Inferior parietal cortex (tissue), 1 donor: ENCODE measurements around the gene GABPB1.
"Not testable (repeated sequence)": the region's sequence is repeated elsewhere in the genome, so short reads cannot be mapped to it uniquely, and the experiment has no call there.

Experiments used
- DNase-seq: peaks from one replicate; pipeline ENCODE4 v3.0.0-alpha.2; 2016; ENCODE audit errors: extremely low spot score

Gene GABPB1

DNA sequence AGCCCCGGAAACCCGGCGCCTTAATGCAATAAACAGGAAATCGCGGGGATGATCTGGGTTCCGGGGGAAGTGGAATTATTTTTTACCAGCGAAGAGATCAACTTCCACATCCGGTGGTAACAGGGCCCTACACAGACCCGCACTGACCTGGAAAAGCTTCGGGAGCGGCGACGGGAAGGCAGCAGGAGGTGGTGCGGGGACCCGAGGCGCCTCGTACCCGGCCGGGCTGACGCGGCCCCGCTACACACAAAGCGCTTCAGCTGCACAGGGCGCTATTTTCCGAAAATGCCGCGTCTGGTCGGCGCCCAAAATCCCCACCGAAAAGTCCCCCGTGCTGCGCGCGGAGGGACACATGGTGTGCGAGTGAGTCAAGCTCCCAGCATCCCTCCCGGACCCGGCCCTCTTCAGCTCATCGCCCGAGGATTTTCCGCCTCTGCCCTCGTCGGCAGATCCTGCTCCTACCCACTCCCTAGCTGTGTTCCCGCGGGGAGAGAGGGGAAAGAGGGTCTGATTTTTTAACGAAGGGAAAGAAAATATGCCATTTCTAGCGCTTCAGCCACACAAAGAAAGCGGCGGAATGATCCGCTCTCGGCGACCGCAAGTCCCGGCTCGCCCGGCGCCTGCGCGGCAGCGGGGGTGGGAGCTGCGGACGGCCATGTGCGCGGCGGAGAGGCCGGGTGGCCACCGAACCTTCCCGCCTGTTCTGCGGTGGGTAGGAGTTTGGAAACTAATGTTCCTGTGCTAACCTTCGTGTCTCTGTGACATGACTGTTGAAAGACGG, at the start of gene GABPB1:
Gene GABPB1 (minus strand): TSS at position 361 of the 781 bp plus-strand sequence. CDS start 45,400 bp downstream, outside the sequence.
- peak; percentile 91 for DNase-seq

DNA sequence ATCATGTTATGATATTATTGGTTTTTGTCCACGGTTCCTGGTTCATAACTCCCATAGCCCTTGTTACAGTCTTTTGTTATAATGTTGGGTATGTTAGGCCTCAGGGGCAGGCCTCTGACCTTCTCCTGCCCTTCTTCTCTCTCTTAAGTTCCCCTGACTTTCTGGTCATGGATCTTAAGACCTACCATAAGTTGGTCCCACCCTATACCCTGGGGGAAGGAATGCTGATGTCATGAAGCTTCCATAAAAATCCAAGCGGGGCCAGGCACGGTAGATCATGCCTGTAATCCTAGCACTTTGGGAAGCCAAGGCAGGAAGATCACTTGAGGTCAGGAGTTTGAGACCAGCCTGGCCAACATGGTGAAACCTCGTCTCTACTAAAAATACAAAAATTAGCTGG, 36.6 kb upstream of the GABPB1 start:
- not testable (repeated sequence) for DNase-seq

DNA sequence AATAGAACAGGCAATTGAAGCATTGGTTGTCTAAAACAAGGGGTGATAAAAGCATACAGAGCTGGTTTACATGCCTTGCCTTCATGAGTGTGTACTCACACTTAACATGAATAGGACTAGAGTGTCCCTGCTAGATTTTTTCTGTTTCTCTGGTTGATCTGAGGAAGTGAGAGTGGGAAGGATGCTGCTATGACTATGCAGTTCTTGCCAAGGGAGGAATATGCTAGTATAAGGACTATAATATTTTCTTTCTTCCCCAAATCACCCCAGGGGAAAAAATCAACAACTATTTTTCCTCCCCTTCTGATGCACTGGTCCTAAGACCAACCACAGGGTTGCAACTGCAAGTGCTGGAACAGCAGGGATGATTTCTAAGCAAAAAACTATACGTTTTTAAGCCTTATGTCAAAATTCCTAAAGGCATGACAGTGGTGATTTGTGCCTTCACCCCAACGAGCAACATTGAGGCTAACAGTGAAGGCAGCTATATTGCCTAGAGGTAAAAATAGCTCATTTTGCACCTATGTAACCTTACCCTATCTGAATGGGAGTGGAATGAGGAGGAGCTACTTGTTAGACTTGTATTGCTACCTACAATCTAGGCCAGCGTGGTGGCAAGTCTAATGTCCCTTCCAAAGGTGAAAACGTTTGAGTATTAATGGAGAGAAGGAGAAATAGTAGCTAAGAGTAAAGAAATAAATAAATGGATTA, 35.7 kb upstream of the GABPB1 start:
- no peak for DNase-seq

DNA sequence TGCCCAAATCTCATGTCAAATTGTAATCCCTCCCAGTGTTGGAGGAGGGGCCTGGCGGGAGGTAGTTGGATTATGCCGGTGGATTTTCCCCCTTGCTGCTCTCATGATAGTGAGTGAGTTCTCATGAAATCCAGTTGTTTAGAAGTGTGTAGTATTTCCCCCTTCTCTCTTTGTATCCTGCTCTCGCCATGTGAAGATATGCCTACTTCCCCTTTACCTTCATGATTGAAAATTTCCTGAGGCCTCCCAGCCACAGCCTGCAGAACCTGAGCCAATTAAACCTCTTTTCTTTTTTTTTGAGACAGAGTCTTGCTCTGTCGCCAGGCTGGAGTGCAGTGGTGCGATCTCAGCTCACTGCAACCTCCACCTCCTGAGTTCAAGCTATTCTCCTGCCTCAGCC, 27.4 kb upstream of the GABPB1 start:
- DNase-seq = not testable (repeated sequence)

DNA sequence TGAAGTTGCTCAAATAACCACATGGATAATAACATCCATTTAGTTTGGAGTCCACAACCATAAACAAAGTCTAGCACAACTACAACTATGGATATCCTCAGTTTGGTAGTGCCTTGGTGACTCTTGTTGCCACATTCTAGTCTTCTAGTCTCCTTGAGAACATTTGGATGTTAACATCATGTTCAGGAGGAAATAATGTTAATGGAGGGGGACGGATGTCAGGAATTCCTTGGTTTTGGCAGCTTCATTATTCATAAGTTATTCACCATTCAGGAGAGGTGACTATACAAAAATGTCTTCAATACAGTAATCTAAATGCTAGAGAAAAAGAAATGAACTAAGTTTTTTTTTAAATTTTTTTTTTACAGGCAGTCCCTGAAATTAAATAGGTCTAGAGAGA, 26.4 kb upstream of the GABPB1 start:
- DNase-seq = no peak

DNA sequence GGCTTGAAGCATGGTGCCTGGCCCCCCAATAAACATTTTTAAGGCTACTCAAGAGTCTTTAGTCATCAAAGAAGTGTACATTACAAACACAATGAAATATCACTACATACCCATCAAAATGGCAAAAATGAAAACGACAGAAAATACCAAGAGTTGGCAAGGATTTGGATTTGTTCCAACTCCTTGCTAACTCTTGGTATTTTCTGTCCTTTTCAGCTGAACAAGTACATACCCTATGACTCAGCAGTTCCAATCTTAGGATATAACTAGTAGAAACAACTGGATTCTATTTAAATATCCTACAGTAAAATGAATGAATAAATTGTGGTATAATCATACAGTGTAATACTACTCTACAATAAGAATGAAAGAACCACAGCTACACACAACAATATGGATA, 25.1 kb upstream of the GABPB1 start:
- no peak for DNase-seq

DNA sequence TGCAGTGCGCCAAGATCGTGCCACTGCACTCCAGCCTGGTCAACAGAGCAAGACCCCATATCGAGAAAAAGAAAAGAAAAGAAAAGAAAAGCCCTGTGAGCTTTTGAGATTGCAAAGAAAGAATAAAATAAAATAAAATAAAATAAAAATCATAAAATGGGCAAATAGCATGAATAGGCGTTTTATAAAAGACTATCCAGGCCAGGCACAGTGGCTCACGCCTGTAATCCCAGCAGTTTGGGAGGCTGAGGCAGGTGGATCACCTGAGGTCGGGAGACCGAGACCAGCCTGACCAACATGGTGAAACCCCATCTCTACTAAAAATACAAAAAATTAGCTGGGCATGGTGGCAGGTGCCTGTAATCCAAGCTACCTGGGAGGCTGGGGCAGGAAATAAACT, 24.4 kb upstream of the GABPB1 start:
- DNase-seq = not testable (repeated sequence)

DNA sequence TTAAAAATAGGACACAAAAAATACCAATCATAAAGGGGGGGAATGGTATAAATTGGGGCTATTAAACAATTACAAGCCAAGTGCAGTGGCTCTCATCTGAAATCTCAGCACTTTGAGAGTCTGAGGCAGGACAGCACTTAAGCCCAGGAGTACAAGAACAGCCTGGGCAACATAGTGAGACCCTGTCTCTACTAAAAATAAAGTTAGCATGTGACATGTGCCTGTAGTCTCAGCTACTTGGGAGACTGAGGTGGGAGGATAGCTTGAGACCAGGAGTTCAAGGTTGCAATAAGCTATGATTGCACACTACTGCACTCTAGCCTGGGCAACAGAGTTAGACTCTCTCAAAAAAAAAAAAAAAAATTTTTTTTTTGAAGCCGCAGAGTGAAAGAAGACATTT, 23.8 kb upstream of the GABPB1 start:
- DNase-seq = no peak

DNA sequence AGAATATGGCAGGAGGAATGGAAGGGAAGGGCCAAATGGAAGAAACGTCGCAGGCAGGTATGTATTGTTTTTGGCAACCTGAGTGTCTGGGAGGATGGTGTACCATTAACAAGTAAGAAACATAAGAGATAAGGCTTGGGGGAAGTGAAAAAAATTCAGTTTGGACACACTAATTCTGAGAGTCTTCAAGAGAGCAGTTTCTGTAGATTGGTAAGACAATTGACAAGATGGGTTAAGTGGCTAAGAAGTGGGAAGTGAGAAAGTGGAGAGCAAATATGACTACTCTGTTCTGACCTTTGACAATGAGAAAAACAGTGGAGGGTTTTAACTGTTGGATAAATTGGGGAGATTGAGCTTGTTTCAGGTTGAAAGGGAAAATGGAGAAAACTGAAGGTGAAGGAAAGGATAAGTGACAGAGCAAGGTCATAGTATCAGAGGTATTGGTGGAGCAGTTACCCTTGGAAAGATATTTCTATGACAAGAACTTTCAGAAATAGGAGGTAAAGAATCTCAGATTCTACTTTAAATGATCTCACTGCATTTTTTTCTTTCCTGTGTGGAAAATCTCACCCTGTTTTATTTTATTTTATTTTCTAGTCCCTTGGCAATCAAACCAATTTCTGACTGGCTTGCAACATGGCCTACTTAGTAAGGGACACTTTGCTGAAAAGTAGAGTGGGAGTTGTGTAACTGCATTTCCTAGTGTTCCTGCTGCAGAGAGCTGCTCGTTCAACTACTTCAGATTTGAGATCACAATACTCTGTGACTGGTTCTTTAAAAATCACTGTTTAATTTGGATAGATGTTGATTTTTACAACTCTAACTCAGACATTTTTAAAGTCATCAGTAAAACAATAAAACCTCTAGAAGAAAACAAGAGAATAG, 23.1 kb upstream of the GABPB1 start:
- DNase-seq = peak; percentile 5

DNA sequence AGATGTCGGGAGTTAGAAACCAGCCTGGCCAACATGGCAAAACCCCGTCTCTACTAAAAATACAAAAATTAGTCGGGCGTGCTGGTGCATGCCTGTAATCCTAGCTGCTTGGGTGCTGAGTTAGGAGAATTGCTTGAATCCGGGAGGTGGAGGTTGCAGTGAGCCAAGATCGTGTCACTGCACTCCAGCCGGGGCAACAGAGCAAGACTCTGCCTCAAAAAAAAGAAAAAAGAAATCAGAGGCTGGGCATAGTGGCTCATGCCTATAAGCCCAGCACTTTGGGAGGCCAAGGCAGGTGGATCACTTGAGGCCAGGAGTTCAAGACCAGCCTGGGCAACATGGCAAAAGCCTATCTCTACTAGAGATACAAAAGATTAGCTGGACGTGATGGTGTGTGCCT, 14.6 kb upstream of the GABPB1 start:
- not testable (repeated sequence) for DNase-seq

DNA sequence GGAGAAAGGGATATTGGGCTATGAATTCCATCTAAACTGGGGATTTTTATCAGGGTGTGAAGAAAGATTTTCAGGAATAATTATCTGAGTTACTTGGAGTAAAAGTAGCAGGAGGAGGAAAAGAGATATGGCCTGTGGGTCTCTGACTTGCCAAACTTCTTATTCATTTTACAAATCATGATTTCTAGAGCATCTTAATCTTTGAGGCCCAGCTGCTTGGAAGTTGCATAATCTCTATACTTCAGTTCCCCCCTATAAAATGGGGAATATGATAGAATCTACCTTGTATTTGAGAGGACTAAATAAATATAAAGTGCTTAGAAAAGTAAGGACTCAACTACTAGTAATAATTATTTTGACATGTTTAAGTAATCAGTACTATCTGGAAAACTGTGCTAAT, 11.0 kb upstream of the GABPB1 start:
- DNase-seq = no peak

DNA sequence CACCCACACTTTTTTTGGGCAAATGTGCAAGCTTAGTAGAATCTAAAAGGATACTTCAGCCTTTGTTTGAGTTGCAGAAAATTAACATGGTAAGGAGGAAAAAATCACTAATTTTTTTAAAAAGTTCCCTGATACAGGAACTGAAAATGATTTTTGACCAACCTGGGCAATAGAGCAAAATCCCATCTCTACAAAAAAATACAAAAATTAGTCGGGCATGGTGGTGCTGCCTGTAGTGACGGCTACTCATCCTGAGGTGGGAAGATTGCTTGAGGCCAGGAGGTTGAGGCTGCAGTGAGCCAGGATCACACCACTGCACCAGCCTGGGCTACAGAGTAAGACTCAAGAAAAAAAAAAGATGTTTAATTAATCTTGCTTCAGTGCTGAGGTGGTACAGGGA, 10.6 kb upstream of the GABPB1 start:
- no peak for DNase-seq

DNA sequence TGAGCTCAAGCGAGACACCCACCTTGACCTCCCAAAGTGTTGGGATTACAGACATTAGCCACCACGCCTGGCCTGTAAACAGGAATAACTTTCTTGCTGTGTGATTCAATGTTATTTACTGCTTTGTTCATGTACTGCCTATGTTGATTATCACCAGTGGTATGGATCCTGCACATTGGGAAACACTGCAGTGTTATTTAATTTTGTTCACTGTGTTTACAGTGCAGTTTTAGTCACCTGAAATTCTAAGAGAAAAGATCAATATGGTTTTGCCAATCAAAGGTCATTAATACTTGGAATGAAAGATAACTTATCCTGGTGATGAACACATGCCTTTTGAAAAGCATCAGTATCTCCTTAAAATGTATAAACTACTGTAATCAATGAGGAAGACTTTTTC, 8.6 kb upstream of the GABPB1 start:
- no peak for DNase-seq

DNA sequence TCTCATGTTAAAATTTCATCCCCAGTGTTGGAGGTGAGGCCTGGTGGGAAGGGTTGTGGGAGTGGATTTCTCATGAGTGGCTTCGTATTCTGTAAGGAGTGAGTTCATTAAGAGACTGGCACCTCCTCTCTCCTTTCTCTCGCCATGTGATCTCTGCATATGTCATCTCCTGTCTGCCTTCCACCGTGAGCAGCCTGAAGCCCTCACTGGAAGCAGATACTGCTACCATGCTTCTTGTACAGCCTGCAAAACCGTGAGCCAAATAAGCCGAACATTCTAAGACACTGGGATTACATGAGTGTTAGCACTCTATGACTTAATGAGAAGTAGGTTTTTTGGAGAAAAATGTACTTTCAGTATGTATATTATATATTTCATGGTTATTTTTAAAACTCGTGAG, 6.8 kb upstream of the GABPB1 start:
- DNase-seq = no peak

DNA sequence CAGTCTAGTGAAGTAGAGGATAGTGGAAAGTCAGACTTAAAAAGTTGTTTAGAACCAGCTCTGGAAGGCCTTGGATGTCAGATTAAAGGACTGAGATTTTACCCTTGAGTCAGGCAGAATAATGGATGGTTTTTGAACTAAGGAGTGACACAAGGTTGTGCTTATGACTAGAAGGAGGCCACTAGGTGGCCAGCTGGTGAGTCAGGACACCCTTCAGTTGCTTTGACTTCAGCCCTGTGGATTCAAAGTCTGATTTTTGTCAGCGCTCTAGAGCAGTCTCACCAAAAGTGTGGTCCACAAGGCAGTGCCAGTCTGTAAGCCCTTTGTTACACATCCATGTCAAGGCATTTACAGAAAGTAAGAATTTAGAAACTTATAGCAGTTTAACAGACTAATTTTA, 3.8 kb upstream of the GABPB1 start:
- DNase-seq = no peak

DNA sequence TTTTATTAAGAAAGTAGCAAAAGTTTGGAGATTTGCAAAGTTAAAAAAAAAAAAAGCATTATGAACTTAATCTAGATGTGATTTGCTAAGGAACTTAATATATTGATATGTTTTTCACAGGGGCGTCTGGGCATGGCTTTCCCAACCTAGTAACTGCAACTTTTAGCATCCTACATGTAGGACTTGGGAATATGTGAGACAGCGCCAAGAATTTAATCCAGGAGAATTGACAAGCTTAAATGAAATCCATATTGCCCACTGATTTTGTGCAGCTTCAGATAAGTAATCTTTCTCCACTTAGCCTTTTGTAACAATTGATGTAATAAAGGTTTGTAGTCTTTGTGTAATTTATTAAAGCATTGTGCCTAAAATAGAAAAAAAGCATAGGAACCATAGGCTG, 982 bp upstream of the GABPB1 start:
- DNase-seq = no peak

DNA sequence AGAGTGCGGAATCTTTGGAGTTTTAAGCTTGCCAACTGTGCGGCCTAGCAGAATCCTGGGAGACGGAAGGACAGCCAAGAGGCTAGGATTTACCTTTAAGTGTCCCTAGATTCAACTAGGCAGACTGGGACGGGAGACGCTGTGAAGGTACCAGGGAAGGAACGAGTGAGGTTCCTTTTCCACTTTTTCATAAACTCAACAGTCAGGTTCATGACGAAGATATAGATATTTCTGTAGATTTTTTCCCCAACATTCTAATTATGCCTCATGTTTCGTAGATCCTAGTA, 564 bp upstream of the GABPB1 start:
- DNase-seq = no peak

DNA sequence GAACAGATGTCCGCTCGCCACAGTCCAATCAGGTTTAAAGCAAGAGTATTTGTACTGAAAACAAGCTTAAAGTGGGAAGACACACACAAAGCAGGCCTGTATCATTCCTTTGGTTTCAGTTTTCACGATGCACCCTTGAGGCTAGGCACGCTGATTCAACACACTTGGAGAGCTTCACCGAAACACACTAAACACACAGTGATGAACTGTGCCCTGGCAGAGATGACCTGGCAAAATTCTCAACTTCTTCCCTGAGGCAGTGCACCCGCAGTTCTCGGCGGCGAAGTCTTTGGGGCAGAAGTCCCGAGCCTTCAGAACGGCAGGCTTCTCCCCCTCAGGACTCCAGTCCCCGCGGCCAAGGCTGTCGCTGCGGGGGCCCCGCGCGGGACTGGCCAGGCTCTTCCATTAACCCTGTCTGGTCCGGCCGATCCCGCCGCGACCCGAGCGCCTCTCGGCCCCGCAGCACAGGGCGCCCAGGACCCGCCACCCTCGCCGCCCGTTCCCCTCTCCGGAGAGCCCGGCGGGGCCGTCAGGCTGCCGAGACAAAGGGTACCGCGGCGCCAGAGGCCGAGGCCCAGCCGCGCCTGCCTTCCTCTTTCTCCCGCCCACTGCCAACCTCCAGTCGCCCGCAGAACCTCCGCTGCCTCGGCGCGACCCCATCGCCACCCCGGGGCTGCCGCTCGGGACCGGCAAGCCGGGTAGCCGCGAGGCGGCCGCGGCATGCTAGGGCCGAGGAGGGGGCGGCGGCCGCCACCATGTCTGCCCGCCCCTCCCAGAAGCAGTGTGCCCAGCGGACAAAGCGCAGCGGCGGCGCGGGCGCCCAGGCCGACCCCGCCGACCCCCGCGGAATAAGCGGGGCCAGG, 792 bp downstream of the GABPB1 start:
- DNase-seq = peak; percentile 35

DNA sequence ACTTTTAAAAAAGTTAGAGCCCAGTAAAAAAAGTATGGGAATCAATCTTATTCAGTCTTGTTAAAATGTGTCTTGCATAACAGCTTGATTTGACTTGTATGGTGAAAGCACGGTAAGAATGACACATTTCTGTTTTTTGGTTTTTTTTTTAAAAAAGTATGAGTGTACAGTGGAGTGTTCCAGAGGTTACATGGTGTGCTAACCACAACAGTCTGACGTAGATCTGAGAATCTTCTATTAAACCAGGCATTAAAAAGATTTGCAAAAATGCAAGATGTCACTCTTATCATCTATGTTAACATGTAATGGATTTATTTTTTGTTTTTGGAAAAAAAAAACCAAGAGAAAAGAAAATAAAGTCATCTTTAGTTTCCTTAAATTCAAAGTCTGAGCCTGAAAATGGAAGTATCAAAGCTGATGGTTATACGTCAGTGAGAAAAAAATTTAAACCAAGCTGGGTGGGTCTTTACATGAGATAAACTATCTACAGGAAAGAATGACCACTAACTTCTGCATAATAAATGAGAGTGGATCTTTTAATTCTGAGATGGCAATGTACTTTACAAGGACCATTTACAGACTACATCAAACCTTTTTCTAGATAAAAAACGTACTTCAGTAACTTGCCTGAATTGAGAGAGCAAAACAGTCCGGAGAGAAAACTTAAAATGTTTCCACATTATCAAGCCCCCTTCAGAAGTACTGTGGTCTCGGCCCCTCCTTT, 1.6 kb downstream of the GABPB1 start:
- DNase-seq = peak; percentile 6

DNA sequence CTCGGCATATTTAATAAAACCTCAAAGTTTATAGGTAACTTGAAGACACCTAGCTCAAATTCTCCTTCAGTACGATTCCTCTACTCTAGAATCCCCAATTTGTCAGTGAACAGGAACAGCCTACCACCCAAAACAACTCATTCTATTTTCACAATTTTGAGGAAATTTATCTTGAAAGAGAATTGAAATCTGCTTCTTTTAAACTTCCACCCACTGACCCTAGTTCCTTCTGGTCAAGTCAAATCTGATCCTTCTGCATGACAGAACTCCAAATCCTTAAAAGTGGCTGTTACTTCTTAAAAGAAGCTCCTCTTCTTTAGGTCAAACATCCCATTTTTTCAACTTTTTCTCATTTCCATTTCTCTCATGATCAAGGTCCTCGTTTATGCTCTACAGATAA, 4.4 kb downstream of the GABPB1 start:
- no peak for DNase-seq

DNA sequence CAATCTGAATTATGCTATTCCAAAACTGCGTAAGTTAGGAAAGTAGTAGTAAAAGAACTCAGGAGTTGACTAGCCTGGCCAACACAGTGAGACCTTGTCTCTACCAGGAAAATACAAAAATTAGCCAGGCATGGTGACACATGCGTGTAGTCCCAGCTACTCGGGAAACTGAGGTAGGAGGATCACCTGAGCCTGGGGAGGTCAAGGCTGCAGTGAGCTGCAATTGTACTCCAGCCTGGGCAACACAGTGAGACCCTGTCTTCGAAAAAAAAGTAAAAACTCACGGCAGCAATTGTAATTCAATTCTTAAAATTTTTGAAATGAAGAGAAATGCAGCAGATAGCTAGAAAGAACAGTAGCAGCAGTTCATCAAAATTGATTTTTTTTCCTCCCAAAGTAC, 9.7 kb downstream of the GABPB1 start:
- DNase-seq = no peak
